Measurements from ENCODE around the gene COLQ.
"Not testable (repeated sequence)": the region's sequence is repeated elsewhere in the genome, so short reads cannot be mapped to it uniquely, and the experiment has no call there.

COLQ gene

DNA sequence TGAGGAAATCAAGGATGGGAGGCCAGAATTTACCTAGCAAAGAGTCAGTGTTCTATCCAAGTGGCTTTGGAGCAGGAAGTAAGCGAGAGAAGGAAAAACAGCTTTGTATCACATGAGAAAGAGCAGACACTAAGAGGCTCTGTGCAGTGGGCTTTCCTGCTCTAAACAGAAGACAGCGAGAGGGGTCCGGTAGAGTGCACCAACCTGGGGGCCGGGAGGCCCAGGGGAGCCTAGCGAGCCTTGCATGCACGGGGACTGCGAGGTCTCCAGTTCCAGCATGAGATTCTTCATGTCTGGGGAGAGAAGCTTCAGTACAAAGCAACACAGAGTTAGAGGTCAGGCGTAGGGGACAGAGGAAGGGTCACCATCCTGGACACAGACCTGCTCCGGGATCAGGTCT is 33.5 kb downstream of the COLQ start:
- DNase-seq, result no peak

DNA sequence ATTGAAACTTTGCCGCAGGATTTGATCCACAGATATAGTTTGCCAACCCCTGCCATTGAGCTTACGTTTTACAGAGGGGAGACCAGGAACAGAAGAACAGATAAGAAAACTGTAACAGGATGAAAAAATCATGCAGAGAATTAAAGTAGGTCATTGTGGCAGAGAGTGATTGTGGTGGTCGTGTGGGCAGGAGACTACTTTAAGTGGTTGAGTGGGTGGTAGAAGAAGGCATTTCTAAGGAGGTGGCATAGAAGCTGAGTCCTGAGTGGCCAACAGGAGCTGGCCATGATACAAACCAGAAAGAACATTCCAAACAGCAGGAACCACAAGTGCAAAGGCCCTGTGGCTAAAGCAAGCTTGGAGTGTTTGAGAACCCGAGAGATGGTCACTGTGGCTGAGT is 34.5 kb downstream of the COLQ start:
- DNase-seq, result no peak

DNA sequence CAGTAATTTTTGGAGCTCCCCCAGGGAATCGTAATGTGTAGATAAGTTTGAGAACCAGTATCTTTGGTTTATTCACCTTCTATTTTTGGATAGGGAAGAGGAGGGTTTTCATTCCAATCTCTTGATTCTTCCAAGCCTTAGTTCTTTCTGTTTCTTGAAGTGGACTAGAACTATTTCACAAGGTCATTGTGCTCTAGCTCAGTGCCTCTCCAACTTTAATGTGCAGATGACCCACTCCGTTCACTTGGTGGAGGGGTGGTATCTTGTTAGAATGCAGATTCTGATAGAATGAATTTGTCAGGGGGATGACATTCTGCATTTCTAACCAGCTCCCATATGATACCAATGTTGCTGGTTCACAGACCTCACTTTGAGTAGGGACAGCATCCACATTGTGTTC is 35.5 kb downstream of the COLQ start:
- DNase-seq, result no peak

DNA sequence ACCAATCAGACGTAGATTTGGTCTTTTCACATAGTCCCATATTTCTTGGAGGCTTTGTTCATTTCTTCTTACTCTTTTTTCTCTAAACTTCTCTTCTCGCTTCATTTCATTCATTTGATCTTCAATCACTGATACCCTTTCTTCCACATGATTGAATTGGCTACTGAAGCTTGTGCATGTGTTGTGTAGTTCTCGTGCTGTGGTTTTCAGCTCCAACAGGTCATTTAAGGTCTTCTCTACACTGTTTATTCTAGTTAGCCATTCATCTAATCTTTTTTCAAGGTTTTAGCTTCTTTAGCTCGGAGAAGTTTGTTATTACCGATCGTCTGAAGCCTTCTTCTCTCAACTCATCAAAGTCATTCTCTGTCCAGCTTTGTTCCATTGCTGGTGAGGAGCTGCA is 37.0 kb downstream of the COLQ start:
- not testable (repeated sequence) for DNase-seq

DNA sequence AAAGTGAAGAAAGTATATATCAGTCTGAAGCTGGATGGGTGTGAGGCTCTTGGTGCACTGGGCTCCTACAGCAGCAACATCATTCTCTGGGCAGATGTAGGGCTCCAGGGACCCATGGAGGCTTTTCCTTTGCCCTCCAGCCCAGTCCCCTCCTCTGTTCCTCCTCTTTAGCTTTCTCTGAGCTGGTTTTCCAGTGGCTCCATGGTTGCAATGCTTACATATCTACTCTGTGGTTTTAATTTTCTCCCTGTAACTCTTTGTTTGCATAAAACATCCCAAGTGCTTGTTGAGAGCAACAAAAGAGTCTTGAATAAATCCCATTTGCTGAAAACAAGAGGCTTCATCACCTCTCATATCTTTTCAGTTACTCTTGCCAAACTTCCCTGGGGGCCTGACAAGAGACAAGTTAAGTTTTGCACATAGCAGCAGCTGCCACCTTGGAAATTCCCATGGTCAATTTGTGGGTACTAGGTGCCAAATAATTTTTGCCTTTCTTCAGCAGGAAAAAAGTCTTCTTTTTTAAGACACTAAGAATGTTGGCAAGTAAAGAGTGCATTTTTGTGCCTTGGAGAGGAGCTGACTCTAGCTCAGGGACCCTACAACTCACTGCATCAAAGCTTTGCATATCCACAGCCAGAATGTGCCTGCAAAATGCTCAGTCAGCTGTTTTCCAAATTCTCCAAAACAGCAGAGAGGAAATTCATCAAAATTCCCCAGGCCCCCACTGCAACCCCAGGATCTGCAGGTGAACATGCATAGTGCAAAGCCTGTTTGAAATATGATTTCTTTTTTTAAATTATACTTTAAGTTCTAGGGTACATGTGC is 41.9 kb downstream of the COLQ start:
- no peak for DNase-seq

DNA sequence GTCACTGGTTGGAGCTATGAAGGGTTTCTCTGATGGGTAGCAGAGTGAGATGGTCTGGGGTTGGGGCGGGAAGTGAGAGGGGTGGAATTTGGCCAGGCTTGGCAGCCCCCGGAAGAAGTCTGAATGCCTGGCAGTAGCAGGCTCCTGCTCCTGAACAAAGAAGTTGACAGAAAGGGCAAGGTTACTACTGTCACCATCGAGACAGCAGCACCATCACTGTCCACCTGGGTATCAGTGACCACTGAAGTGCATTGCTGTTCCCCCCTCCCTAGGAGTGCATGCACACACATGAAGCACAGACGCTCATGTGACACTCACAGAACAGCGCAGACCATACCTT is 42.9 kb downstream of the COLQ start:
- no peak for DNase-seq

DNA sequence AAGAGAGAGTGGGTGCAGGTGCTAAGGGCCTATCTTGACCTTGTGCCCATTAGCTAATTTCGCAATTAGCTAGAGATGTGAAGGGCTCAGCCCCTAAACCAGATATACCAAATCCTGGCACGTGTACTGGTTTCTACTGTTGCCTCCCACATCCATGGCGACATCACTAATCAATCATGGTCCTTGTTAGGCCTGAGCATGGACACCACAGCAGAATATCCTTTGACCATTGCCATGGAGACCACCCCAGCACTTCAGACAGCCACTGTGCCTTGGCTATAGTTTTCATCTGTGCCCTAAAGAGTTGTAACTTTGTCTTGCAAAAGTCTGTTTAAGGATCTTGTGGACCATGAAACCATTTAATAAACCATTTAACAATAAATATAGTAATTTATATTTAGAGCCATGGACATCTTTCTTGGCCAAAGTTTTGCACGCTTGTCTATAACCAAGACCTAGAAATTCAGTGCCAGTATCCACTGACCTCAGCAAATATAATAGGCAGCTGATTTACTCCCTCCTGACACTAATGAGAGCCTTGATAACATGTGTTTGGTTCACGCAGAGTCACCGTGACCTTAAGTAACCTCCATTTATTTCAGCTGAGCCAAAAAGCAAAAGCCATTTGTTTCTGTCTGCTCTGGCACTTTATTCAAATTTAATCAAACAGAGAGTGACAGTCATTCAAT is 43.4 kb downstream of the COLQ start:
- no peak for DNase-seq

DNA sequence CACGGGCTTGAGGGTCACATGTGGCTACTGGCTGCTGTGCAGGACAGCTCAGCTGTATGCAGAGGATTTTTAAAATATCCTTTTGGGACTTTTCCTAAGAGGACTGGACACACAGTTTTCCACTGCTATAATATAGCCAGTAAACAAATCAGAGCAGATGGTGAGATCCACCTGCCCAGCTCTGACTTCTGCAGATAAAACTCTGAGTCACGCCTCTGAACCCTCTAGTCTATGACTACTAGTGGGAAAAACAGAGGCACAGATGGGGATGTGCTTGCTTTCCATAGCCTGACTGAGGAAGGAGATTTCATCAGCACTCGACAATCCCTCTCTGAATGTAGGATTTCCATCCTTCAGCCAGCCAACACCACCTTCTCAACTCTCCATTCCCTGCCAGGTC is 45.1 kb downstream of the COLQ start:
- DNase-seq, result no peak

DNA sequence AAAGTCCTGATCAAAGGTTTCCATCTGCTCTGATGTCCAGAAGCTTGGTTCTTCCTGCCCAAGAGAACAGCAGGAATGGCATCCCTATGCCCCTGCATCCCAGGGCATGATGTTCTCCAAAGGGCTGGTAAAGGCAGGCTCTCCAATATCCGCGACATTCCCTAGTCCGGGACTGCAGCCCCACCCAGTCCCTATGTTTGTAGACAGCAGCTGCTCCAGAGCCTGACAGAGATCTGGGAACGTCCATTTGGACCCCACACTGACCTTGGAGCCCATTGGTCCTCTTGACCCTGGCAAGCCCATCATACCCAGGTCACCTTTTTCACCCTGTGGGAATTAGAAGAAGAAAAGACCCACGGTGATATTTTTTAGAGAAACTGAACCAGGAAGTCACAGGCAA is 46.3 kb downstream of the COLQ start:
- no peak for DNase-seq

DNA sequence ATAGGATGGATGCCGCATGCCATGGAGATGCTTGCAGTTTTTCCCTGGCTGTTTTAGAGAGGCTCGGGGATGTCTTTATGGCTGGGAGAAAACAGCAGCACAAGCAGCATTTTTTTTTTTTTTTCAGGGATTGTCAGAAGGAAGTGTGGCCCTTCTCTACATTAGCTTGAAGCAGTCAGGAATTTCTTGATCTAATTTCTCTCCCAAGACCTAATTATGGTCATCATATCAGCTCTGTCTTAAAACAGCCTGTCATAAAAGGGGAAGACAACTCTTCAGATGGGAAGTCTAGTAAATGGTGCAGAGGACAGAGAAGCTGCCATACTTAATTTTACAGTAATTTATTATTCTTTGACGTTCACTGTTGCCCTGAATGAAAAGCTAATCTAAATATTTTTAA is 49.6 kb downstream of the COLQ start:
- no peak for DNase-seq

DNA sequence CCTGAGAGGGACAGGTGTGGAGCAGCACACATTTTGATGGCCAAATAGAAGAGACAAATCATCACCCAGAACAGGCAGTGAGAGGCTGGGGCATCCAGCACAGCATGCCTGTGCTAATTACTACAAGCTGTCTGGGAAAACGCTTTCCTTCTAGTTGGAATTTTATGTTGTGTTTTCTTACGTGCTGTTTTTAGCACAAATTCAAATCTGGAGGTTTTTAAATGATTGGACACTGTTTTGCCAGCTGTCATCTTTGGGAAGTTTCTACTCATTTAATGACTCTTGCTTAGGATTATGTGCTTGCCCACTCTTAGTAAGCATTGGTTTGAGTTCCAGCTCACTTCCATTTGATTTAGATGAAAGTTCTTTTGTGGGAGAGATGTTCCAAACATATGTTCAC is 50.7 kb downstream of the COLQ start:
- no peak for DNase-seq

DNA sequence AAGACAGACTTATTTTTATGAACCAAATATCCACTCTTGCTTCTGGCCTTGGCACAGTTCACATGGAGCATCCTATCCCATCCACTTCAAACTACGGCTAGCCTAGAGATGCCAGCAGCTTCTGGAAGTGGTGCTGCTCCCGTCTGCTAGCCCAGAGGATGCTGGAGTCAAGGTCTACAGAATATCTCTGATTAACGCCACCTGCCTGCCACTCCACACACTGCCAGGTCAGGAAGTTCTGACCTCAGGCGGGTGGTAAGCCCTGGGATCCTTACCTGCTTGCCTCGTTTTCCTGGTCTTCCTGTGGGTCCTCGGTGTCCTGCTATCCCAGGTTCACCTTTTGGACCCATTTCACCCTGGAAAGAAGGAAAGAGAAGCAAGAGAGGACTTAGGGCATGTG is 51.2 kb downstream of the COLQ start:
- no peak for DNase-seq

DNA sequence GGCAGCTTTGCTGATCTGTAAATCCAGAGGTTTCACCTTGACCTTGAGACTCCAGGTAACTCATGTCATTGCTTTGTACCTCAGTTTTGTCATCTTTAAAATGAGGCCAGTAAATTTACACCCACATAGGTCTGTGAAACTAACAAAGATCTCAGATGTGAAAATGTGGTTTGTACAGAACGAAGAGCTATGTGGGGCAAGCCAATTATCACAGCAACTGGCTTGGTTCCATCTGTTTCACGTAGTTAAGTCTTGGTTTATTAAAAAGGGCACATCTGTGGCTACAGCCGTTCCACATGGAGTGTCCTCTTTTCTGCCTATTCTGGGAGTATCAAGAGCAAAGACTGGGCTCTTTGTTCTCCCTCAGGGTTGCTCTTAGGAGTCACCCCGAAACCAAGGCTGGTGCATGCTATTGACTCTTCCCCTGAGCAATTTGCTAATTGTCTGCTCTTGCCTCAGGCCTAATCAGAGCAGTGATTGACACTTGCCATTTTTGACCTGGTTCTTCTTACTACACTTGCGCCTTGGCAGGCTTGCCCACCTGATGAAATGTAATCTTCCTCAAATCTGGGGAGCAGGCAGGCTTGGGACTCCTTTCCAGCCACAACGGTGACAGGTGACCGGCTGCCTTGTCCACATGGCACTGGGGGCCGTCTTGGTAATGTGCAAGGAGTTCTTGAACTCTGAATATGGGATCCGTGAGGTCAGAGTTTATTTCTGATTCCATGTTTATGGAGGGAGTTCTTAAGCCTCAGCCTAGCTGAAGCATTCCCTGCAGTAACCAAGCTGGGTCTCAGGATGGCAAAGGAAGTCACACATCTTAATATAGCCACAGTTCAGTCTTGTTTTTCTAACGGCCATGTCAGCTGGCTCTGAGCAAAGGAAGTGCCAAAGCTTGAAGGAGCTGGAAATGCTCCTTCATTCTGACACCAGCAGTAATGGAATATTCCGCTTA is 54.0 kb downstream of the COLQ start:
- no peak for DNase-seq

DNA sequence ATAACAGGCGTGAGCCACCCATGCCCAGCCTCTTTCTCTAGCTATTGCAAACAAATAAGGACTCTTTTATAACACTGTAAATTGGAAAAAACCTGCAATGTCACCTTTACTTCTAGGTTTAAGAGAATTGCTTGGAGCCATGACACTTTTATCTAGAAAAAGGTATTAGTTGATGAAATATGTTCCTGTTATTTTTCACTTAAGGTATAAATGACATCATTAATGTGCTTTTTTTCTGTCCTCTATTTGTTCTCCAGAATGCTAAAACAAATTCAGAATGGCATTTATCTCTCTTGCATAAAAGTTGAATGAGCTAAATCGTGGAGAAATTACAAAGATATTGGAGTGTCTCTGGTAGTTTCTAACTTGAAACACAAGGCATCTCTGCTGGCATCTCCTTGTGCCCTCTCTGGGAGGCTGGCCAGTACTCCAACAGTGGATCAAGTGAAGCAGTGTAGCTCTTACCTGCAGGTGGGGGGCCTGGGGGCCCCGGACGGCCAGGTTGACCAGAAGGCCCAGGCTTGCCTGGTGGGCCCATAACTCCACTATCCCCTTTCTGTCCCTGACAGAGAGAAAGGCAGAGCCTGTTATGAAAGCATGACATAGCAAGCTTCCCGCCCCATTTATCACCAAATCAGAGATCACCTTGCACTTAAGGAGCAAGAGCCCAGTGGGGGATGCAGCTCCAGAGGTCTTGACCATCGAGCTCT is 55.5 kb downstream of the COLQ start:
- DNase-seq, result no peak

DNA sequence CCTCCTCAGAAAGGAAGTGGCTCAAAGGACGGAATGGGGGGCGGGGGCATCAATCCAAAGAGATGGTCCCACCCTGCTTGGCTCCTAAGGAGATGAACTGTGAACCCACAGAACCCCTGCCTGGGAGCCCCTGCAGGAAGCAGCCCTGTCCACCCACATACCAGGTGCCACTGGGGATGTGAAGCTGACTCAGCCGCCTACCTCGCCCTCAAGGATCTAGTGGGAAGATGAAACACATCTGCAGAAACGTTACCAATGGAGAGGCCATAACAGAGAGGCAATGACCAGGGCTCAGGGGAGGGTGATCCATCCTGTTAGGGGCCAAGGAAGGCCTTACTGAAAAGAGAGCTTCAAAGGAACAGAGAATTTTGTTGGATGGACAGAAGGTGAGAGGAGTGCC is 59.1 kb downstream of the COLQ start:
- DNase-seq, result no peak

DNA sequence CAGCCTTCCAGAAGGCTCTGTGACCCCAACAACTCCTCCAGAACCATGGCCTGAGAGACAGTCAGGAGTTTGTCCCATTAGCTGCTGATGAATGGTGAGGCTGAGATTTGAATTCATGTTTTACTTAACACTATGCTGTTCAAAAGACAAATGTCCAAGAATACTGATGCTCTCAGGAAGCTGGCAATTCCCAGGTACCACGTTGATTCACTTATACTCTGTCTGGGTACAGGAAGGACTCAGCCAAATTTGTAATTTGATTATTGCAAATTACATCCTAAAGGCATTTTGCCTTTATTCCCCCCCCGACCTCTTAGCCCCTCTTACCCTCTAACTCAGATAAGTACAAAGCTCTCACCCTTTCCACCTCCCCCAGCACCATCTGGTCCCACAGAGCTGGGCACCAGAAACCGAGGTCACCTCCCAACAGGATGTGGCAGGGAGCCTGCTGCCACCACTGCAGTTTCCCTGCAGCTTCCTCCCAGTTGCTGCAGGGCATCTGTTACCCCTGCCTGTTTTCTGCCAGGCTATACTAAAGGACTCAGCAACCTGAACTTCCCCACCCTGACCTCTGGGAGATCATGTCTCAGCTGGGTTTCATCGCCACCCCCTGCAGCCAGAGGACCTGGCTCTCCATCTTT is 60.5 kb downstream of the COLQ start:
- no peak for DNase-seq

DNA sequence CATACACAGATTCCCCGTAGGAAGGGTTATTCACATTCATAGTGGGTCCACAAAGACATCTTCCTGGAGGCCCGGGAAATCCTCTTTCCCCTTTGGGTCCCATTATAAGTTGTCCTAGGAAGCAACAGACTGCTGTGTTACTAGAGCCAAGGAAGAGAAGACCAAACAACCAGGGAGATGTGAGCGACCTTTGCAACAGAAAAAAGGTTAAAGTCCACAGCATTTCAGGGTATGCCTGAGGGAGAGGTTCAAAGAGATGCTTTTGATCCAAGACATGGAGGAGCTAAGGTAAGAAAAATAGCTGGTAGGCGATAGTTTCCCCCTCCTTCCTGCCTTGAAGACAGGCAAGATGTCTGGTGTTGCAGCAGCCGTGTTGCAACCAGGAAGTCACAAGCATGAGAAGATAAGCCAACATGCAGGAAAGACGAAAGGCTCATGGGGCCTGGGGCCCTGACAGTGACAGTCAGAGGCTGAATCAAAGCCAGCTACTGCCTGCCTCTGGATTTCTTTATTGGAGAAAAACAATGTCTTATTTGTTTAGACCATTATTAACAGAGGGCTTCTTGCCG is 63.2 kb downstream of the COLQ start:
- DNase-seq, result no peak

DNA sequence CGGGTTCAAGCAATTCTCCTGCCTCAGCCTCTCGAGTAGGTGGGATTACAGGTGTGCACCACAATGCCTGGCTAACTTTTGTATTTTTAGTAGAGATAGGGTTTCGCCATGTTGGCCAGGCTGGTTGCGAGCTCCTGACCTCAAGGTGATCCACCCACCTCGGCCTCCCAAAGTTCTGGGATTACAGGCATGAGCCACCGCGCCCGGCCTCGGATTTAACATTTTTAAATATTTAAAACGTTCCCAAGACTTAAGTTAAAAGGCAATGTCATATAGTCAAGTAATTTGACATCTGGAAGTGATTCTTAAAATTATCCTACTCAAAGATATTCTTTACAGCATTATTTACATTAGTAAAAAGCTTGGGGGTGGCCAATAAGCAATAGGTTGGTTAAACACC is 64.6 kb downstream of the COLQ start:
- not testable (repeated sequence) for DNase-seq

DNA sequence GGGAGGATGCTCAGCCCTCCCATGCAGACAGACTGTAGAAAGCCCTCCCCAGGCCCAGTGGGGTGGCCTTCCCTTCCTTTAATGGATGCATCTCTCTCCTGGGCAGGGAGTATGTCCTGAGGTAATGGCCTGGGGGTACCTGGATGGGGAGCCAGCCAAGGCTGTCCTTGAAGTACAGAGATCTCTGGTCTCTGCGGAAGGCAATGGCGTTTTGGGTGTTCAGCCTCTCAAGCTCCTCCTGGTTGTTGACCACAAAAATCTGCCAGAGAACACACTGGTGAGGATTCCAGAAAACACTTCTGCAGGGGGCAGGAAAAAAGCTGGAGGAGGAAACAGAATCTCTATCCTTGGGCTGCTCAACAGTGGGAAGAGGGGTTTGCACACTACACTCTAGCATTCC is 65.2 kb downstream of the COLQ start:
- no peak for DNase-seq

DNA sequence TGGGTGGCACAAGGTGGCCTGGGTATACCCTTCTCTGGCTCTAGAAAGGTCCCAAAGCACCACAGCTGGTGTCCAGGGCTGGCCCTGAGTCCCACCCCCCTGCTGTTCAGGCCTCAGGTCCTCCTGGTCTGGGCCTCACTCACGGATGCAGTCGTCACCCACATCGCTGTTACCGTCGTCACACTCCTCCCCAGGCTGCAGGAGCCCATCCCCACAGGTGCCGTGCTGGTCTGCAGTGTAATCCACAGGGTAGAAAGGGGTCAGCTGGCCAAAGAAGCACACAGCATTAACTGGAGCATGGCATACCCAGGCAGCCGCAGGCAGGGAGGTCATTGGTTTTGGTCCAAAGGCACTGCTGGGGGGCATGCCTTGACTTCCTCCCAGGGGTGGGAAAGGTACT is 65.8 kb downstream of the COLQ start:
- DNase-seq, result no peak

DNA sequence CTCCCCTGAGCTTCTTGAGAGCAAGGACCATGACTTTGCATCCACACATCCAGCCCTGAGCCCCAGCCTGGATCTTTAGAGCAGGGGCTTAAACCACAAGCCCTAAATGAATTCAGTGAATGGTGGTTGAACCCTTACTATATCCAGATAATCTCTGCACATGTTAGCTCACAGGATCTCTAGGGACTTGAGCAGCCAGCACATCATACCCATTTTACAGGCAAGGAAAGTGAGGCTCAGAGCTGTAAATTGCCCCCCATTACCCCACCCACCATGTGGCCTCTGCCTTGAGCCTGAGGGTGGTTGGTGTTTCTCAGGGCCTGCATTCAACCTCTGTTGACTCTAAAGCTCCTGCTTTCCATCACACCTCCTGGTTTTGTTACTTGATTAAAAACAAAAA is 66.5 kb downstream of the COLQ start:
- no peak for DNase-seq

DNA sequence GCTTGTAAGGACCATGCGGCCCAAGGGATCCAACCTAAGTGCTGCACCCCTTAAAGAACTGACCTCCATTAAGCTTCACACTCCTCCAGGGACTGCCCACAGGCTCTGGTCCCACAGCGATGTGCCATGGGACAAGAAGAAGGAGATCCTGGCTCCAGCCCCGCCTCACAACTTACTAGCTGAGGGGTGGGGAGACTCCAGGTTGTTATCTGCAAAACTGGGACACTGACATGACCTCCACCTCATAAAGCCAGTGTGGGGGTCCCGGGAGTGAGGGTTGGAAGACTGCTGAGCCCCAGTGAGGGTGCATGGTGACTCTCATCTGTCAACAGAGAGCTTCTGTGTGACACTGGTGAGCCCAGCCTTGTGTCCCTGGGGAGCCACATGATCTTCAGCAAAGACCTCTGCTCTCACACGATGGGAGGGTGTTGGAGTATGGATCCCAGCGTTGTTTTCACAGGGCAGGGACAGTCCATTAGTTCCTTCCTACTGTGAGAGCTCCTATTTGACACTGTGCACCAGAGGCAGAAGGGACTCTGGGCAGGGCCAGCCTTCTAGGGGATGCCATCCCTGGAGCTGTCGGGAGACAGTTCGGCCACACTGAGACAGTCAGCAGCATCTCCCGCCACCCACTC is 67.4 kb downstream of the COLQ start:
- DNase-seq, result no peak

Data from activated CD4-positive, alpha-beta T cell treated with anti-CD3 and anti-CD28 coated beads for 1 hour (primary cell).